GM19099 (cell line): Measurements from ENCODE around the gene FRMD1.

Source experiments
- POLR2A ChIP-seq: IDR thresholded peaks from 3 replicates; pipeline ENCODE4 v1.6.1; 2011; ENCODE audit warnings: low read depth; ENCODE audit not compliant: insufficient read length; ENCODE audit errors: extremely low read depth

The FRMD1 gene

GRCh38 chr6:168117942-168118341, 38.9 kb upstream of the FRMD1 start:
- no peak for TF ChIP-seq POLR2A

GRCh38 chr6:168116975-168117899, 38.2 kb upstream of the FRMD1 start:
- TF ChIP-seq POLR2A, result no peak

- TF ChIP-seq POLR2A, result no peak
These were observed 37.5 kb upstream of the FRMD1 start for GRCh38 chr6:168116438-168116974.

- no peak for TF ChIP-seq POLR2A
These were observed 36.9 kb upstream of the FRMD1 start for GRCh38 chr6:168115748-168116437.

- no peak for TF ChIP-seq POLR2A
These were observed 34.2 kb upstream of the FRMD1 start for GRCh38 chr6:168113226-168113625.

- TF ChIP-seq POLR2A, result no peak
These were observed 32.9 kb upstream of the FRMD1 start for GRCh38 chr6:168111911-168112310.

- TF ChIP-seq POLR2A, result no peak
These were observed 31.4 kb upstream of the FRMD1 start for GRCh38 chr6:168110437-168110836.

GRCh38 chr6:168109171-168109570, 30.2 kb upstream of the FRMD1 start:
- no peak for TF ChIP-seq POLR2A

GRCh38 chr6:168107191-168107983, 28.4 kb upstream of the FRMD1 start:
- no peak for TF ChIP-seq POLR2A

GRCh38 chr6:168106633-168107005, 27.6 kb upstream of the FRMD1 start:
- no peak for TF ChIP-seq POLR2A

GRCh38 chr6:168105813-168106632, 27.0 kb upstream of the FRMD1 start:
- no peak for TF ChIP-seq POLR2A

GRCh38 chr6:168104636-168105035, 25.6 kb upstream of the FRMD1 start:
- no peak for TF ChIP-seq POLR2A

GRCh38 chr6:168103050-168103830, 24.2 kb upstream of the FRMD1 start:
- no peak for TF ChIP-seq POLR2A
